GM19463 (cell line): ENCODE results near the gene ARL13A.
"Not testable (repeated sequence)": the region's sequence is repeated elsewhere in the genome, so short reads cannot be mapped to it uniquely, and the experiment has no call there.

Experiments used
- ATAC-seq: cut with Tn5 transposase; IDR thresholded peaks from one replicate; pipeline ENCODE4 v1.9.1; 2021; ENCODE audit warnings: mild to moderate bottlenecking, moderate library complexity; ENCODE audit not compliant: unreplicated experiment

ARL13A gene

DNA sequence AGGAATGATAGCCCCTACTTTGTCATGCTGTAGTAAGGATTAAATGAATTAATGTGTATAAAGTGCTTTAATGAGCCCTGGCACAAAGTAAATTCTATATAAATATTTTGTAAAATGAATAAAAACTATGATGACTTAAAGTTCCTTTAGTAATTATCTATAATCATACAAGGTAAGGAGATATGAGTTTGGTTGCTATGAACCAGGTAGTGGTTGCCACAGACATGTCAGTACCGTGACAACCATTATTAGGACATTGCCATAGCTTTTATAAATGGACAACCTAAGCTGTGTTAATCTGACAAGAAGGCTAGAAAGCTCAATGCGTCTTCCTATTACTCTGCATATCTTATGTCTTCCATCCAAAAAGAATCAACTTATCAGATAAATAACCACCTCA lies at the start of gene ARL13A:
Gene ARL13A (plus strand): TSS at position 301 of the 400 bp plus-strand sequence. CDS start 3,982 bp downstream, outside the sequence.
- no peak for ATAC-seq

GRCh38 chrX:100924375-100924774 lies 45.1 kb upstream of the ARL13A start:
- ATAC-seq, result no peak

GRCh38 chrX:100926453-100926852 lies 43.1 kb upstream of the ARL13A start:
- no peak for ATAC-seq

DNA sequence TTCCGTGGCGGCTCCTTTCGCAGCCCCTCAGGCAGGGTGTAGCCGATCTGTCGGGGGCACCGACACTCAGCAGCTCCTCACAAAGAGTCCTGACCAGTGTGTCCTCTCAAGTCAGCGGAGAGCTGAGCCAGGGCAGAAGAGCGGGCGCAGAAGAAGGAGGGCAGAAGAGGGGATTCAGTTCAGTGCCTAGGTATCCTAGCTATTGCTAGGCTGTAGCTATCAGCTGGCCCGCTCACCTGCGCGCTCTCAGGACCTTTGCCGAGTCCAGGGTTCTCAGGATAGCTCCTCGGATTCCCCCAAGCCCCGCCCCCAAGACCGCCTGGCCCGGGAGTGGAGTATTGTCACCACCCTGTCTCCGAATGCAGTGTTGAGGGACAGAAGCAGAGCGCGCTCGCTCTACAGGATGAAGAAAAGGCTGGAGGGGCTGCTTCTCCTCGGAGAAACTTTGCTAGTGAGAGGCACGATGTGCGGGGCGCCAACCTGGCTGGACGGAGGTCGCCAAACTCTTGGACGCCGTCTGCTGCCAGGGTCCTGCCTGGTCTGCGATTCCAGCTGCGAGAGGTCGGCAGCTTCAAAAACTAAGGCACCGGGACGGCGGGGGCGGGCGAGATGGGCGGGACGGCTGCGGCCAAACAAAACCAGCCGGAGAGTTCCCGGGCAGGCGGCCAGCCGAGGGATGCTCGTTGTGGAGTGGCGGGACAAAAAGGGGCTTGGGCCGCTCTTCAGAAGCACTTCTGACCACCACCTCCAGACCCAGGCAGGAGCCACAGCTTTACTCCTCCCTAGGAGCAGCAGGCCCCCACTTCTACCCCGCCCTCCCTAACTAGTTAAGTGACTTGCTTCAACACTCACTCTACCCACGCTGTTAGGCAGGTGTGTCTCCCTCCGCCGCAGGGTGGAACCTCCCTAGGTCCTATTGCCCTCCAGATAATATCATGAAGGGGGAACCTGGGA lies 40.6 kb upstream of the ARL13A start, which contains the start of gene XKRX:
Gene XKRX (minus strand): TSS at position 258 of the 954 bp plus-strand sequence. CDS start 613 bp downstream, outside the sequence.
- ATAC-seq, result peak; percentile 66

DNA sequence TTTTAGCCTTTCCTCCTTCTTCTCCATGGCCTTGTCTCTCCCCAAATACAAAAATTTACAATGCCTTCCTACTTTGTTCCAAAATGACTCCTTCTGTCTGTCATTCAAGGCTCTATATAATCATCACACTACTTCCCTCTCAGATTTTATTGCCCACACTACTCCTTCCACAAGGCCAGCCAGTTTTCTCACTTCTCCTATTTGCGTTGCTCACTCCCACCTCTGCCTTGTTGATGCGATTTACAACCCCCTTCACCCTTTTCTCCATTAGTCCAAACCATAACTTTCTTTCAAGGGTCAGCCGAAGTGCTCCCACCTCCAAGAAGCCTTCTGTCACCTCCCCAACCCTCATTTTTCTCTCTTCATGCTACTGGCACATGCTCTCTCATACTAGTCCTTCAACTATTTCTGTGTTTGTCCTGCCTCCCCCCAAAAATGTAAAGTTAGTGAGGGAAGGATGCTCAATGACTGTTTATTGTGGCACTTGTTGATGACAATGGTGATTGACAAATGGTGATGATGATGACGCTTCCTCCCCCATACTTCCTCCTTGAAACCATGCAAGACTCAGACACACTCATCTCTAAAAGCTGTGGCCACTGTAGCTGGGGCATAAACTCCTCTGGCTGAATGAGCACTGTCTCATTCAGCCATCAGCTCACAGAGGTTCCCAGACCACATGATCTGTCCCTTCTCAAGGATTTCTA lies 38.1 kb upstream of the ARL13A start:
- peak; percentile 59 for ATAC-seq

GRCh38 chrX:100931925-100932285 lies 37.6 kb upstream of the ARL13A start:
- peak; percentile 7 for ATAC-seq

DNA sequence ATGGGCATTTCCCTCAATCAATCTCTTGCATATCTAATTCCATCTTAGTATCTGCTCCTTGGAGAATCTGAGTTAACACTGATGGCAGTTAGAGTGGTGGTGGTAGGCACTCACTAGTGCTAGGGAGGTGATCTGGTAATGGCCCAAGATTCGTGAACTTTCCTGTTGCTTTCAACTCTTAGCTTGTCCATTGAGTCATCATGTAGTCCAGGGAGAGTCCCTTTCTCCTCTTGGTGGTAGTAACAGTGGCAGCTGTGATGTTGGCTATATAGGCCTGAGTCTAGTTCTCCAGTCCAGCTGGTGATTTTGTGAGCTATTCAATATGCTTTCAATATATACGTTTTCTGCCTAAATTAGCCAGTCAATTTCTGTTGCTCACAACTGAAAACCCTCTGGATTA lies 33.7 kb upstream of the ARL13A start:
- ATAC-seq, result no peak

- no peak for ATAC-seq
Measured at GRCh38 chrX:100939333-100939732, 30.2 kb upstream of the ARL13A start.

- ATAC-seq, result no peak
Measured at GRCh38 chrX:100944601-100945000, 24.9 kb upstream of the ARL13A start.

GRCh38 chrX:100946299-100946927 lies 23.1 kb upstream of the ARL13A start:
- ATAC-seq, result no peak

DNA sequence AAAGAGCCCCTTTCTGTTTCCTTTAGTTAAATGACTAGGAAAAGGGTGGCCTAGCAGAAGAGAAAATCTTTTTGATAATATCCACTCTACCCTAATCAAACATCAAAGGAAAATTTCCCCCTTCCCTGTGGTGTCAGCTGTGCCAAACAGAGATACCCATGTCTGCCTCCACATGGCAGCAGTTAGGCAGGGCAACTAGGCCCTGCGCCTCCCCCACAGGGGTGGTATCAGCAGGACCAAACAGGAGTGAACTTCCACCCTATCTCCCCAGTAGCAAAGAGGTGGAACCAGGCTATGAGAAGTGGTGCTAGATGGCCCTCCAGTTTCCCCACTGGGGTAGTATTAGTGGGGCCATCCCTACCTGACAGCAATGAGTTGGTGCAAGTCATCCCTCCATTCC lies 21.0 kb upstream of the ARL13A start:
- no peak for ATAC-seq

DNA sequence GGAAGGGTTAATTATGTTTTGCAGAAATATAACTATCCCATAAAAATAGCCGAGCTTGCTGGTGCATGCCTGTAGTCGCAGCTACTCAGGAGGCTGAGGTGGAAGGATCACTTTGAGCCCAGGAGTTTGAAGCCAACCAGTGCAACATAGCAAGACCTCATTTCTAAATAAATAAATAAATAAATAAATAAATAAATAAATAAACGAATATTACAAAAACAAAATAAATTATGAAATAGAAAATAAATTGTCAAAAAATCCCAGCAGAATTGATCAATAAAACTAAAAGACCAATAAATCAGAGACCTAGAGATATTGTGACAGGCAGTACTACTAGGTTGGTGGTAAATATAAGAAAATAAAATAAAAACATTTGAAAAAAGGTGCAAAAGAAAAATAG lies 6.7 kb upstream of the ARL13A start:
- ATAC-seq, result no peak

DNA sequence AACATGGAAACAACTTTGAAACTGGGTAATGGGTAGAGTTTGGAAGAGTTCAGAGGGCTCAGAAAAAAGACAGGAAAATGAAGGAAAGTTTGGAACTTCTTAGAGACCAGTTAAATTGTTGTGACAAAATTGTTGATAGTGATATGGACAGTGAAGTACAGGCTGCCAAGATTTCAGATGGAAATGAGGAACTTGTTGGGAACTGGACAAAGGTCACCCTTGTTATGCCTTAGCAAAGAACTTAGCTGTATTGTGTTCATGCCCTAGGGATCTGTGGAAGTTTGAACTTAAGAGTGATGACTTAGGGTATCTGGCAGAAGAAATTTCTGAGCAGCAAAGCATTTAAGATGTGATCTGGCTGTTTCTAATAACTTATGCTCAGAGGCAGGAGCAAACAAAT lies 5.1 kb upstream of the ARL13A start:
- ATAC-seq, result no peak

GRCh38 chrX:100969936-100970335 lies 428 bp downstream of the ARL13A start:
- no peak for ATAC-seq

DNA sequence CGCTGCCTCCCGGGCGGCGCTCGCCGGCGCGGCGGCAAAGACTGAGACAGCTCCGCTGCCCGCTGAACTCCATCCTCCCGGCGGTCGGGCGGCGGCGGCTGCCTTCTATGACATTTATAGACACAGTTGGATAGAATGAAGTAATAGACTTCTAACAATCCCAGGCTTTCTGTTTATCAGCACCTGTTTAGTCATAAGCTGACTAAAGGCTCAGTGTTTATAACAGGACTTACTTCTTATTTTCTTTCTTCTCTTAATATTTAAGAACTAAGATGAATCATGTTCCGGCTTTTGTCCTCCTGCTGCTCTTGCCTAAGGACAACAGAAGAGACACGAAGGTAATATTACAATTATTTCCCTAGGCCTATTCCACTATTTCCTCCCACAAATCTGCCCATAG lies 3.9 kb downstream of the ARL13A start:
- no peak for ATAC-seq

DNA sequence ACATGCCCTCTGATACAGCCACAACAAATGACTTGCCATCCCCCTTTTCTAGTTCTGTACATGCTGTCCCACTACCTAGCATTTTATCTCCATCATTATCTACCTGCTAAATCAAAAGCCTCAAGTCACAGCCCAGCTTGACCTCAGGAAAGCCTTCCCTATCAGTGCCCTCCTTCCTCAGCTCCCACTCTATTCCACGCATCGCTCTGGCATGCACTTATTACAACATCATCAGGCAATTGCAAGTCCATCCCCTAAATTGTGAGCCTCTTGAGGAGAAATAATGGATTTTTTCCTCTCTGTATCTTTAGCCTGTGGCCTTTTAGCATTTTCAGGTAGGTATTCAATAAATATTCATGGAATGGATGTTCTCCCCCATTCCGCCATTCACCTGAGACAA lies 5.7 kb downstream of the ARL13A start:
- no peak for ATAC-seq

- ATAC-seq, result no peak
Measured at GRCh38 chrX:100976211-100976610, 6.7 kb downstream of the ARL13A start.

- ATAC-seq, result no peak
Measured at GRCh38 chrX:100979881-100980607, 10.5 kb downstream of the ARL13A start.

DNA sequence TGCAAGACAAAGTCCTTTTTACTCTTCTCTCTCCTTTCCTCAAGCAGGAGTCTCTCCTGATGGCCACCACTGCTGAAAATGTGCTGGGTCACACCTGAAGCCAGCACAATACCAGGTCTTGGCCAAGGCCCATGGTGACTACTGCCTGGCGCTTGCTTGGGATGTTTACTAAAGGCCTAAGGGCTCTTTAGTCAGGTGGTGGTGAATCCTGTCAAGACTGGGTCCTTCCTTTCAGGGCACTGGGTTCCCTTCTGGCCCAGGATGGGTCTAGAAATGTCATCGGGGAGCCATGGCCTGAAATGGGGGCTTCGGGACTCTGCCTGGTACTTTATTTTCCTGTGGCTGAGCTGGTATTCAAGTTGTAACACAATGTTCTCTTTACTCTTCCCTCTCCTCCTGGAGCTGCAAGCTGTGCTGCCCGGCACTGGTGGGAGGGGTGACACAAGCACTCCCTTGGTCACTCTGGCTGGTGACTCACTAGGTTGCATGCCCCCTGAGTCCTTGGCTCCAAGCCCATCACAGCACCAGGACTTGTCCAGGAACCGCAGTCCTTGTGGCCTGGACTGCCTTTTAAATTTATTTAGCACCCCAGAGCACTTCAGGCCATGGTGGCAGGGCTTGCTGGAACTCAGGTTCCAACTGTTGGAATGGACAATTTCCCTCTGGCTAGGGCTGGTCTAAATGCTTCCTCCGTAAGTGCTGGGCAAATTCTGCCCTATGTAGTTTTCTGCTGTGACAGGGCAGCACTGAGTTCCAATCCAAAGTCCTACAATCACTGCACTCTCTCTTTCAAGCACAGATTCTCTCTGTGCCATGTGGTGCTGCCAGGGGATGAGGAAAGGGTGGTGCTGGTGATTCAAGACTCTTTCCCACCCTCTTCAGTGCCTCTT lies 11.3 kb downstream of the ARL13A start:
- no peak for ATAC-seq

- ATAC-seq, result not testable (repeated sequence)
Measured at GRCh38 chrX:100981498-100981845, 12.0 kb downstream of the ARL13A start.
